GM18498 (cell line): ENCODE results near the gene SCAPER.
A peak's percentile ranks its signal among the peaks of the same experiment; 100 is the strongest.
"Not testable (repeated sequence)": the region's sequence is repeated elsewhere in the genome, so short reads cannot be mapped to it uniquely, and the experiment has no call there.

Experiments
- ATAC-seq: cut with Tn5 transposase; IDR thresholded peaks from one replicate; pipeline ENCODE4 v1.9.1; 2021; ENCODE audit warnings: mild to moderate bottlenecking, moderate library complexity; ENCODE audit not compliant: unreplicated experiment

Gene SCAPER

DNA sequence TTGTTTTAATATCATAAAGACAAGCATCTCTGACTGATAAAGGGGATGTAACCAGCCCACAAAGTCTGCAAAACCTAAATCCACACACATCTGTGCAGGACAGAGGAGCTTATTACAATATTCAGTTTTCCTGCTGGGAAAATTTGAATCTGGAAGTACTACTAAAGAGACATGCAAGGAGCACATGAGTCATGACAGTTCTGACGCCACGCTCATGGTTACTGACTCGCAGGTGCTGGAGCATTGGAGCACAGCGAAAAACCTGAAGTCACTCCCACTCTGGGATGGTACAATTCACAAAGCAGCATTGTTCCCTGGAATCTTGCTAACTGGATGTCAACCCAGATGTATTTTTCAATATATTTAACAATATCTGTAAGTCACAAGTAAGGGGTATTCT lies 576.2 kb downstream of the SCAPER start:
- no peak for ATAC-seq

DNA sequence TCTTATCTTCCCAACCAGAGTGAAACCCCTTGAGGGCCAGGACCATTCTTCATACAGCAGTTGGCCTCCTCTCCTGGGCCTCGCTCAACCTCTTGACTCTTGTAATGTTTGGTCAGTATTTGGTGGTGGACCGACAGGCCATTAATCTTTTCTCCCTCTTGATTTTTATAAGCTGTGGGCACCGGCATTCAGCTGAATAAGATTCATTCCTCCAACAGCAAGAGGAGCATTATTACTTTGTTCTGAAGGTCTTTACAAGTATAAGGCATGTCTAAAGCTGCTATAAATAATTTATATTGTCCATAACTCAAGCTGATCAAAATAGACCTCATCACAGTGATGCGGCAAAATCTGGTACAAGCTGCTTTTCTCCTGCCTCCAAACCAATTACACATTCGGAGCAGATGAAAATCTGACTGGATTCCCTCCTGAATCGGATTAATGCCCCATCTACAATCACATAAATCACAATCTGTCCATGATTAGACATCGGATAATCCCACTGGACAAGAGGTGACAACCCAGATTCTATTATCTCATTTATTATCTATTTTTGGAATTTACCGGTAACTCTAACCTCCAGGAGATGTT lies 576.9 kb downstream of the SCAPER start:
- no peak for ATAC-seq

- ATAC-seq = no peak
These were observed 577.7 kb downstream of the SCAPER start for GRCh38 chr15:76327191-76328105.

GRCh38 chr15:76325704-76326103 lies 579.4 kb downstream of the SCAPER start:
- no peak for ATAC-seq

- no peak for ATAC-seq
These were observed 581.1 kb downstream of the SCAPER start for GRCh38 chr15:76324066-76324465.

DNA sequence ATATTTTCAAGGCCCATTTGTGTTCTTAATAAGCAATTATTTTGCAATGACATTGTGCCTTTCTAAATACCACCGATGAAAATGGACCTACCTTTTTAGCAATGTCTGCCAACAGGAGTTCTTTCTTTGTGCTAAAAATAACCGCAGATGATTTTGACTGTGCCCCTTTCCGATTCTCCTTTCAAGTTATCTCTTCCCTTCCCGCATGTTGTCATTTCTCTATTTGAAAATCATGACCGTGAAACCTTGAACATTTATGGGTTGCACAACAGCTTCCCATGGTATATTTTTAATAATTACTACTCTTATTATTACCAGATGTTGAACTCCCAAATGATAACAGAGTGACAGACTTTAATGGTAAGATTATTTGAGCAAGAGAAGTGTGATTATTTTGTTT lies 583.5 kb downstream of the SCAPER start:
- no peak for ATAC-seq

DNA sequence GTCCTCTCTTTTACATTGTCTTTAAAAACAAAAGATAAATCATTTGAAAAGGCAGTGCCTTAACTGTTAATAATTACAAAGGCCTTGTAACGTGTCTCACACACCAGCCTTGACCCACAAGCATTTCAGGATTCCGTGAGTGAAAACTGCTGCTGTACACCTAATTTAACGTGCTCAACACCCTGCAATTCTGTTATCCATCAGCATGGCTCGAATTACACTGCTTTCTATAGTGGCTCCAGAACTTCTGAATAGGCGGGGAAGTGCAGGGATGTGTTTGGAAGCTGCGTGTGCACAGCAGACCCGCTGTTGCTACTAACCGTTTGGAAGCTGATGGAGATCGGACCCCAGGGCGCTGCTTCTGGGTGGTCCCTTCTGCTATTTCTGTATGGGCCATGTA lies 584.0 kb downstream of the SCAPER start:
- ATAC-seq = no peak

GRCh38 chr15:76320012-76320411 lies 585.1 kb downstream of the SCAPER start:
- ATAC-seq = no peak

DNA sequence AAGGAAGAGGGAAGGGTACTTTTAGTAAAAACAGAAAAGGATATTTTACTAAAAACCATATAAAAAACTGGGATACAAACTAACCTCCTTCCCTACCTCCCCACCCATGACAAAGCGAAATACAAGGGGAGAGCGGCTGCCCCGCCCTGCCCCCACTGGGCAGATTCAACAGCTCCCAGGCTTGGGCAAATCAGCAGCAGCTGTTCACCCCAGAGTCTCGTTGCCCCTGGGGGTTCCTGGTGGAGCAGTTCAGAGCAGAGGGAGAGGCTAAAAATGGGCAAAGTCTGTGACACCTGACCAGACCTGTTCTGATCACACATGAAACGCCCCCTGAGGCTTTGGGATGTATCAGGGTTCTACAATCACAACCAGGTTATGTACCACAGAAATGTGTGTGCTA lies 591.4 kb downstream of the SCAPER start:
- no peak for ATAC-seq

GRCh38 chr15:76313175-76313567 lies 592.0 kb downstream of the SCAPER start:
- not testable (repeated sequence) for ATAC-seq

GRCh38 chr15:76312540-76313174 lies 592.5 kb downstream of the SCAPER start:
- ATAC-seq = no peak

- peak; percentile 98 for ATAC-seq
These were observed 593.8 kb downstream of the SCAPER start, which contains the start of gene ETFA for GRCh38 chr15:76311100-76311953. TSS of gene ETFA (minus strand) at chr15:76311469. CDS start at chr15:76311388, 81 bp downstream.

DNA sequence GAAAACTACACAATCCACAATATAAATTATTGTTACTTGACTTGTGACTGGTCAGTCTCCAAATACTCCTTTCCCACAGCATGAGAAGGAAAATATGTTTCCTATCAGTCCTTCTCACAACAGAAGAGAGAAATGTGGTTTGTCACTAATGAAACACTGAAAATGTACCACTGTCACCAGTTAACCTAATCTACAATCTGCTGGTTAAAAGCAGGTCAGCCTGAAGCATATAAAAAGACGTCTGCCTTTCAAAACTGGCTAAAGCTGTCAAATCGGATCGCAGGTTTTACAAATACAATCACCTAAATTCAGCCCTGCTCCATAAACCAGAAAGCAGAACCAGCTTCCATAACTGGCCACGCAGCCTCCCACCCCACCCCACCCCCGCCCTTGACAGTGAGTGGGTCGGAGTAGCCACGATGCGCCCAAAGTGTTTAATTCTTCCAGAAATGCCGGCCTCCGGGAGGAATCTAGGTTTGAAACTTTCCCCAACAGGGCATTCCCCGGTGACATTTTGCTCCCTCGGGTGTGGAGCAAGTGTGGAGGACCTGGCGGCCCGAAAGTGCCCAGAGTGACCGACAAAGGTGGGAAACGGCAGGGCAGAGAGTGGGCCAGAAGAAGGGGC lies 594.6 kb downstream of the SCAPER start:
- ATAC-seq = peak; percentile 3

DNA sequence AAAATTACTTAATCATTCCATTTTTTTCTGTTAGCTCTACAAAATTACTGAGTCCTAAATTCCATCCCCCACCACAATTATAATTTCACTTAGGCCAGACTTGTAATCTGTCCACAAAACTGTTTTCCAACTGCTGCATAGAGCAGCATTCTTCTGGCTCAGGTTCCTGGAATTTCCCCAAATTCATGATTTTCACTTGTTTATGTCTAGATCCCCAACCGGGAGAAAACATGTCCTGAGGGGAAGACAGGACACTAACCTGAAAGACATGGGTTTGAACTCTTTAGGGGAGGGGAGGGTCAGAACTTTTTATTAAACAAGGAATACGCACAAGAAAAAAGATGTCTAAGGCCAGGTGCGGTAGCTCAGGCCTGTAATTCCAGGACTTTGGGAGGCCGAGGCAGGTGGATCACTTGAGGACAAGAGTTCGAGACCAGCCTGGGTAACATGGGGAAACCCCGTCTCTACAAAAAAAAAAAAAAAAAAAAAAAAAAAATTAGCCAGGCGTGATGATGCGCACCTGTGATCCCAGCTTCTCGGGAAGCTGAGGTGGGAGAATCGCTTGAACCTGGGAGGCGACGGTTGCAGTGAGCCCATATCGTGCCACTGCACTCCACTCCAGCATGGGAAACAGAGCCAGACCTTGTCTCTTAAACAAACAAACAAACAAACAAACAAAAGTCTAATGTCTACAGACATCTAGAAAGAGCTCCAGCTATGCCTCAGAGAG lies 595.4 kb downstream of the SCAPER start:
- ATAC-seq = no peak

- no peak for ATAC-seq
These were observed 601.2 kb downstream of the SCAPER start for GRCh38 chr15:76303909-76304308.

DNA sequence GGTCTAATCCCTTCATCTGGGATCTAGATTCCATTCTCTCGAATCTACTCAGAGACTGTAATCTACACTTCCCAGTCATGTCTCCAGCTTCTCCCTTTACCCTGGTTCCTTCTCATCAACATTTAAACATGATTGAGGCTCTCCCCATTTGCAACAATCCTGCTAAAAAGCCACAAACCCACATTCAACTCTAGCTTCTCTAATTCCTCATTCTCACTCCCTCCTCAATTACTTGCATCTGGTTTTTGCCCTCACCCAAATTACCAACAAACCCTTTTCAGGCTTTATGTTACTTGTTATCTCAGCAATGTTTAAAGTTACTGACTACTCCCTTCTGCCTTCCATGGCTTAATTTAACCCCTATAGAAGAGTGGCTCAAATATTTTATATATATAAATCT lies 605.4 kb downstream of the SCAPER start:
- ATAC-seq = no peak

GRCh38 chr15:76298986-76299385 lies 606.2 kb downstream of the SCAPER start:
- no peak for ATAC-seq

- not testable (repeated sequence) for ATAC-seq
These were observed 607.2 kb downstream of the SCAPER start for GRCh38 chr15:76297951-76298350.
